Measurements from ENCODE around the gene DIPK1B. TPM values are rescaled to one million over a fixed set of nuclear protein-coding genes. Genes with fewer than 3 reads are reported as not detected.

The DIPK1B gene
- total and polyA plus RNA-seq, 10 of the 15 experiments (the other 5 are each of a cell fraction or from before 2014, with no cell fraction given), result 0.08 to 0.28 (median 0.13) TPM; not detected in 3

GRCh38 chr9:136723362-136723976, 11.1 kb downstream of the DIPK1B start:
- H4K20me1 ChIP-seq (ENCODE audit: control insufficient read depth, insufficient read depth), result peaks cover 9% of the 10 kb centered on the region
- FAIRE-seq, result no peak

More at GRCh38 chr9:136723362-136723976, 11.1 kb downstream of the DIPK1B start:
- no peak overlapping the region for H3K27ac ChIP-seq (ENCODE audit: control insufficient read depth, insufficient read depth)
- no peak overlapping the region for H3K9ac ChIP-seq (ENCODE audit: control insufficient read depth, insufficient read depth, low read length)
- no peak overlapping the region; the same call in 1 of the 2 replicates for H3K4me2 ChIP-seq (ENCODE audit: control insufficient read depth, insufficient read depth)
- peaks cover 18 to 28% of the 10 kb centered on the region in 2 experiments for H3K36me3 ChIP-seq (ENCODE audit: control insufficient read depth in 2 of 2, insufficient read depth in 2 of 2, low read length in 1 of 2)
- peaks cover 31% of the 10 kb centered on the region for H3K79me2 ChIP-seq (ENCODE audit: control insufficient read depth, insufficient read depth, low read length)
- H3K9me3 ChIP-seq (replicated peaks; ENCODE audit: control insufficient read depth, insufficient read depth, low read length), result no peaks in the 10 kb centered on the region
- TF ChIP-seq POLR2A (IDR thresholded peaks at IDR 0.05; ENCODE audit: low read depth, low read length), result peak; percentile 78
- no peak for TF ChIP-seq FOS (IDR thresholded peaks at IDR 0.05; ENCODE audit: borderline replicate concordance, extremely low read depth, insufficient read length)
- TF ChIP-seq LARP7 (IDR thresholded peaks at IDR 0.05), result no peak
- TF ChIP-seq, protein P1, sequence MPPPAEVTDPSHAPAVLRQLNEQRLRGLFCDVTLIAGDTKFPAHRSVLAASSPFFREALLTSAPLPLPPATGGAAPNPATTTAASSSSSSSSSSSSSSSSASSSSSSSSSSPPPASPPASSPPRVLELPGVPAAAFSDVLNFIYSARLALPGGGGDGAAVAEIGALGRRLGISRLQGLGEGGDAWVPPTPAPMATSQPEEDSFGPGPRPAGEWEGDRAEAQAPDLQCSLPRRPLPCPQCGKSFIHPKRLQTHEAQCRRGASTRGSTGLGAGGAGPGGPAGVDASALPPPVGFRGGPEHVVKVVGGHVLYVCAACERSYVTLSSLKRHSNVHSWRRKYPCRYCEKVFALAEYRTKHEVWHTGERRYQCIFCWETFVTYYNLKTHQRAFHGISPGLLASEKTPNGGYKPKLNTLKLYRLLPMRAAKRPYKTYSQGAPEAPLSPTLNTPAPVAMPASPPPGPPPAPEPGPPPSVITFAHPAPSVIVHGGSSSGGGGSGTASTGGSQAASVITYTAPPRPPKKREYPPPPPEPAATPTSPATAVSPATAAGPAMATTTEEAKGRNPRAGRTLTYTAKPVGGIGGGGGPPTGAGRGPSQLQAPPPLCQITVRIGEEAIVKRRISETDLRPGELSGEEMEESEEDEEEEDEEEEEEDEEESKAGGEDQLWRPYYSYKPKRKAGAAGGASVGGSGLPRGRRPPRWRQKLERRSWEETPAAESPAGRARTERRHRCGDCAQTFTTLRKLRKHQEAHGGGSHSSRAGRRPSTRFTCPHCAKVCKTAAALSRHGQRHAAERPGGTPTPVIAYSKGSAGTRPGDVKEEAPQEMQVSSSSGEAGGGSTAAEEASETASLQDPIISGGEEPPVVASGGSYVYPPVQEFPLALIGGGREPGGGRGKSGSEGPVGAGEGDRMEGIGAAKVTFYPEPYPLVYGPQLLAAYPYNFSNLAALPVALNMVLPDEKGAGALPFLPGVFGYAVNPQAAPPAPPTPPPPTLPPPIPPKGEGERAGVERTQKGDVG (CRISPR knock-in tag; IDR thresholded peaks at IDR 0.05), result no peak
- no peak for TF ChIP-seq IRF5 (IDR thresholded peaks at IDR 0.05; ENCODE audit: borderline replicate concordance)
- no peak for TF ChIP-seq IRF4 (IDR thresholded peaks at IDR 0.05; ENCODE audit: low read depth, low read length)
- TF ChIP-seq YY1 (IDR thresholded peaks at IDR 0.05; ENCODE audit: low read depth, low read length), result peak; percentile 56
- no peak for TF ChIP-seq SIN3A (IDR thresholded peaks at IDR 0.05; ENCODE audit: low read depth, low read length)
- no peak for TF ChIP-seq ZNF384 (IDR thresholded peaks at IDR 0.05; ENCODE audit: borderline replicate concordance, low read depth, low read length)
- H3K4me3 ChIP-seq, result no peak overlapping the region
- SMC1A ChIA-PET (ENCODE audit: uncharacterized antibody, unreplicated experiment), result no interaction called here
- DNase-seq (ENCODE audit: low read depth, low spot score) (no peak), ATAC-seq (no peak)
- H2AFZ ChIP-seq (ENCODE audit: control insufficient read depth, low read depth, low read length), result no peak overlapping the region
- RAD21 ChIA-PET (ENCODE audit: unreplicated experiment), result no interaction called here
- in situ Hi-C loops (cut with MboI), result no loop called here
- POLR2A ChIA-PET, result no interaction called here
- intact Hi-C loops (cut with micrococcal nuclease; ENCODE audit: unreplicated experiment), result no loop called here
- WGBS (ENCODE audit: insufficient coverage, insufficient replicate concordance, low lambda C conversion rate, missing lambda C conversion rate), result 94% methylated on average over 31 of the region's 32 CpGs
- no TSS peak for BruUV-seq (replicated peaks)
- no peaks in the 10 kb centered on the region for H3K27me3 ChIP-seq (replicated peaks in 1 of 2; ENCODE audit: control insufficient read depth in 2 of 2, insufficient read depth in 2 of 2, low read length in 1 of 2)
- H3K4me1 ChIP-seq (ENCODE audit: control insufficient read depth, insufficient read depth, low read length), result peaks cover 7% of the 10 kb centered on the region
- CTCF ChIA-PET, result no interaction called here

Measured in GM12878 (cell line).